GM12878 (cell line): ENCODE data around the gene CDH4. TPM values are rescaled to one million over a fixed set of nuclear protein-coding genes. Genes with fewer than 3 reads are reported as not detected.

Experiments
- ATAC-seq: fragments of 200-7000 bp; cut with Tn5 transposase; 3 replicates; pipeline ENCODE4 v1.9.1; 2020; ENCODE audit warnings: mild to moderate bottlenecking, moderate library complexity
- BruUV-seq: library from RNA; stranded (reverse); fragments of 400-500 nt; replicated peaks from 2 replicates; lab custom pipeline; 2021; lab: Mats Ljungman, UMichigan
- CTCF ChIA-PET: fragments of 300-600 bp; sonication (Branson Sonifier 250); formaldehyde crosslinking; extraction: SDS; loops from one replicate; lab custom pipeline; 2021; ENCODE audit warnings: inconsistent platforms; lab: Yijun Ruan, JAX
- POLR2A ChIA-PET: fragments of 350-600 bp; formaldehyde crosslinking; extraction: SDS; loops from one replicate; lab custom pipeline; 2021; ENCODE audit warnings: inconsistent platforms; lab: Charles Lee
- RAD21 ChIA-PET: fragments of 300-600 bp; sonication (Branson Sonifier 250); formaldehyde crosslinking; loops from one replicate; lab custom pipeline; 2023; ENCODE audit warnings: antibody characterized with exemption; ENCODE audit not compliant: unreplicated experiment; lab: Charles Lee
- SMC1A ChIA-PET: fragments of 300-600 bp; sonication (Branson Sonifier 250); formaldehyde crosslinking; loops from one replicate; lab custom pipeline; 2023; ENCODE audit not compliant: unreplicated experiment, uncharacterized antibody; lab: Charles Lee
- DNase-seq: peaks from one replicate; pipeline ENCODE4 v3.0.0-alpha.2; 2011; ENCODE audit warnings: low read depth, low spot score
- FAIRE-seq: peaks from 3 replicates; lab custom pipeline; 2011; peaks lifted over from hg19 to GRCh38; lab: Jason Lieb, UNC
- H2AFZ ChIP-seq: 2 replicates; pipeline ENCODE4 v1.6.0; 2011; ENCODE audit warnings: low read depth, low read length, control low read depth; ENCODE audit not compliant: control insufficient read depth
- H3K27ac ChIP-seq: 2 replicates; pipeline ENCODE4 v1.5.1; 2011; ENCODE audit warnings: control low read depth; ENCODE audit not compliant: control insufficient read depth, insufficient read depth
- H3K27me3 ChIP-seq, 2 experiments: replicated peaks in 1 of 2; 2 replicates each; pipeline versions ENCODE4 v1.6.0 to v1.6.1; 2011; ENCODE audit warnings: low read length in 1 of 2; ENCODE audit not compliant: control insufficient read depth in 2 of 2, insufficient read depth in 2 of 2
- H3K36me3 ChIP-seq, 2 experiments: 2 replicates each; pipeline ENCODE4 v1.5.1; 2011; ENCODE audit warnings: low read length in 1 of 2; ENCODE audit not compliant: control insufficient read depth in 2 of 2, insufficient read depth in 2 of 2
- H3K4me1 ChIP-seq: 2 replicates; pipeline ENCODE4 v1.6.1; 2011; ENCODE audit warnings: mild to moderate bottlenecking, low read length, moderate library complexity, mixed read lengths; ENCODE audit not compliant: control insufficient read depth, insufficient read depth
- H3K4me2 ChIP-seq: 2 replicates; pipeline ENCODE4 v1.6.0; 2011; ENCODE audit warnings: control low read depth; ENCODE audit not compliant: control insufficient read depth, insufficient read depth
- H3K4me3 ChIP-seq: fragments of 200-600 bp; sonication (generic); 2 replicates; pipeline ENCODE4 v1.5.1; 2016
- H3K79me2 ChIP-seq: 2 replicates; pipeline ENCODE4 v1.6.0; 2011; ENCODE audit warnings: low read length; ENCODE audit not compliant: control insufficient read depth, insufficient read depth
- H3K9ac ChIP-seq: 2 replicates; pipeline ENCODE4 v1.8.0; 2011; ENCODE audit warnings: low read length, control low read depth, mixed read lengths; ENCODE audit not compliant: control insufficient read depth, insufficient read depth
- H3K9me3 ChIP-seq: replicated peaks from 3 replicates; pipeline ENCODE4 v1.5.1; 2011; ENCODE audit warnings: mild to moderate bottlenecking, low read length; ENCODE audit not compliant: control insufficient read depth, insufficient read depth
- H4K20me1 ChIP-seq: 2 replicates; pipeline ENCODE4 v1.6.0; 2011; ENCODE audit not compliant: control insufficient read depth, insufficient read depth
- HDAC6 ChIP-seq: fragments of 200-600 bp; sonication (generic); IDR thresholded peaks from one replicate; pipeline ENCODE4 v1.8.0; 2017; ENCODE audit warnings: antibody characterized with exemption; ENCODE audit not compliant: unreplicated experiment
- JUNB ChIP-seq: IDR thresholded peaks from 2 replicates; pipeline ENCODE4 v1.6.1; 2016; ENCODE audit warnings: antibody characterized with exemption, mild to moderate bottlenecking
- MXI1 ChIP-seq: fragments of 150-350 bp; IDR thresholded peaks from 2 replicates; pipeline ENCODE4 v1.6.1; 2011; ENCODE audit warnings: low read depth, mild to moderate bottlenecking, inconsistent platforms, low read length, improper control_type of control experiment
- NFXL1 ChIP-seq: fragments of 450-650 bp; IDR thresholded peaks from 2 replicates; pipeline ENCODE4 v1.6.1; 2017; ENCODE audit warnings: antibody characterized with exemption, mild to moderate bottlenecking, borderline replicate concordance
- NRF1 ChIP-seq: conservative IDR thresholded peaks from 2 replicates; pipeline ENCODE4 v1.6.1; 2011; ENCODE audit warnings: mild to moderate bottlenecking, low read depth, low read length, improper control_type of control experiment
- SMARCA5 ChIP-seq: fragments of 450-650 bp; IDR thresholded peaks from 2 replicates; pipeline ENCODE4 v1.6.1; 2017; ENCODE audit warnings: mild to moderate bottlenecking
- STAT3 ChIP-seq: IDR thresholded peaks from 2 replicates; pipeline ENCODE4 v1.6.1; 2011; ENCODE audit warnings: low read depth, low read length, improper control_type of control experiment
- YY1 ChIP-seq: IDR thresholded peaks from 2 replicates; pipeline ENCODE4 v1.6.1; 2011; ENCODE audit warnings: low read depth, mild to moderate bottlenecking, low read length
- ZNF384 ChIP-seq: IDR thresholded peaks from 2 replicates; pipeline ENCODE4 v1.6.1; 2012; ENCODE audit warnings: low read depth, mild to moderate bottlenecking, low read length, improper control_type of control experiment, borderline replicate concordance
- WGBS: methylation state at CpG from one replicate; pipeline ENCODE4 v1.1.6; 2016; ENCODE audit warnings: low lambda C conversion rate; ENCODE audit not compliant: insufficient replicate concordance, insufficient coverage; ENCODE audit errors: missing lambda C conversion rate; 5-methylcytosine and 5-hydroxymethylcytosine counted together
- in situ Hi-C: fragments of 300-500 bp; cut with MboI; formaldehyde crosslinking; loops from 9 replicates; pipeline ENCODE4 v1.14.3; 2018; ENCODE audit warnings: mixed read lengths
- intact Hi-C: fragments of 100-400 bp; cut with micrococcal nuclease; formaldehyde crosslinking; loops from one replicate; pipeline ENCODE4 v1.14.2; 2022; ENCODE audit not compliant: unreplicated experiment
- polyA plus RNA-seq, 11 experiments: library from polyadenylated mRNA; depleted of rRNA in 4 of 11; unstranded in 6 of 11; stranded (reverse) in 5 of 11; fragments of >200 nt; fragmentation: Nextera tagmentation in 4 of 11; fragmentation: Illumina TruSeq in 1 of 11; extraction: Ambion mirVana in 4 of 11; extraction: Trizol in 1 of 11; gene quantifications; 1 replicate in 1 of 11; 2 replicates in 10 of 11; pipeline versions ENCODE4 v1.2.1 to v1.2.3, GENCODE V29; 2011 to 2016; ENCODE audit warnings: inconsistent platforms in 2 of 11, missing spikeins in 2 of 11, low read depth in 1 of 11
- total RNA-seq, 4 experiments: library from RNA; depleted of rRNA in 3 of 4; stranded (reverse); fragments of >200 nt in 3 of 4; fragmentation: Illumina TruSeq in 1 of 4; extraction: Trizol in 1 of 4; gene quantifications; 2 replicates each; pipeline versions ENCODE4 v1.2.1 to v1.2.3, GENCODE V29; 2013 to 2021
- TF ChIP-seq, protein P1 (sequence below): fragments of 450-650 bp; IDR thresholded peaks from 2 replicates; pipeline ENCODE4 v1.6.1; 2017; ENCODE audit warnings: antibody characterized with exemption, mild to moderate bottlenecking, moderate library complexity
- TF ChIP-seq, protein P2 (sequence below): IDR thresholded peaks from 2 replicates; pipeline ENCODE4 v1.6.1; 2012; ENCODE audit warnings: low read depth, low read length, improper control_type of control experiment

The CDH4 gene
- total and polyA plus RNA-seq, 10 of the 15 experiments (the other 5 are each of a cell fraction or from before 2014, with no cell fraction given), result not detected

DNA sequence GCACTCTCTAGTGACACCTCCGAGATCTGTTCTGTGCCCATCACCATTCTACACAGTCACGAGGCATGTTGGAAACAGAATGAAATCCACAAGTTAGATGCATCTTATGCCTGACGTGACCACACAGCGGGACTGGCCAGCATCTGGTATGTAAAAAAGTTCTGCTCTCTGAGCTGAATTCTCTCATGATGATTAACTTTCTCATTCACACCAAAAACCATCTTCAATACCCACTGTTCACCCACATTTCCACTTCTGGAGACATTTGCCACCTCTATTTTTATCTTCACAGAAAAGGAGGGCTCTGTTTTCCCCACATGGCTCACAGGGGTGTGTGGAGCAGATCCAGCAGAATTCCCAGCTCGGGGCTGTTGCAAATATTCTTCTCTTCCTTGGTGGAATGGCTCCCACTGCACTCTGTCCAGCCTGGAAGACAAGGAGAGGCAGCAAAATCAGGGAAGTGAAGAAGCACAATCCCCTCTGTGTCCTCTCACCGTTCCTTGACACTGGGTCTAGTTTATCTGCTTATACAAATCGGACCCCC is 510.2 kb downstream of the CDH4 start:
- no peaks in the 10 kb centered on the region for H3K9me3 ChIP-seq
- intact Hi-C loops, result no loop called here
- no peaks in the 10 kb centered on the region for H3K4me1 ChIP-seq
- DNase-seq (no peak), FAIRE-seq (no peak), ATAC-seq (no peak)
- 28% methylated on average over 7 of the region's 7 CpGs for WGBS
- H3K4me3 ChIP-seq, result no peak overlapping the region
- CTCF ChIA-PET, result no interaction called here
- in situ Hi-C loops, result no loop called here
- SMC1A ChIA-PET, result no interaction called here
- no peak overlapping the region for H3K4me2 ChIP-seq
- no TSS peak for BruUV-seq
- H2AFZ ChIP-seq, result no peak overlapping the region
- H3K27me3 ChIP-seq, result no peaks in the 10 kb centered on the region; a peak in 2 of 4 replicates
- H3K36me3 ChIP-seq, result no peaks in the 10 kb centered on the region
- H4K20me1 ChIP-seq, result no peaks in the 10 kb centered on the region
- no peak overlapping the region for H3K27ac ChIP-seq
- no peak for TF ChIP-seq JUNB
- no peak for TF ChIP-seq HDAC6
- TF ChIP-seq, protein P1, sequence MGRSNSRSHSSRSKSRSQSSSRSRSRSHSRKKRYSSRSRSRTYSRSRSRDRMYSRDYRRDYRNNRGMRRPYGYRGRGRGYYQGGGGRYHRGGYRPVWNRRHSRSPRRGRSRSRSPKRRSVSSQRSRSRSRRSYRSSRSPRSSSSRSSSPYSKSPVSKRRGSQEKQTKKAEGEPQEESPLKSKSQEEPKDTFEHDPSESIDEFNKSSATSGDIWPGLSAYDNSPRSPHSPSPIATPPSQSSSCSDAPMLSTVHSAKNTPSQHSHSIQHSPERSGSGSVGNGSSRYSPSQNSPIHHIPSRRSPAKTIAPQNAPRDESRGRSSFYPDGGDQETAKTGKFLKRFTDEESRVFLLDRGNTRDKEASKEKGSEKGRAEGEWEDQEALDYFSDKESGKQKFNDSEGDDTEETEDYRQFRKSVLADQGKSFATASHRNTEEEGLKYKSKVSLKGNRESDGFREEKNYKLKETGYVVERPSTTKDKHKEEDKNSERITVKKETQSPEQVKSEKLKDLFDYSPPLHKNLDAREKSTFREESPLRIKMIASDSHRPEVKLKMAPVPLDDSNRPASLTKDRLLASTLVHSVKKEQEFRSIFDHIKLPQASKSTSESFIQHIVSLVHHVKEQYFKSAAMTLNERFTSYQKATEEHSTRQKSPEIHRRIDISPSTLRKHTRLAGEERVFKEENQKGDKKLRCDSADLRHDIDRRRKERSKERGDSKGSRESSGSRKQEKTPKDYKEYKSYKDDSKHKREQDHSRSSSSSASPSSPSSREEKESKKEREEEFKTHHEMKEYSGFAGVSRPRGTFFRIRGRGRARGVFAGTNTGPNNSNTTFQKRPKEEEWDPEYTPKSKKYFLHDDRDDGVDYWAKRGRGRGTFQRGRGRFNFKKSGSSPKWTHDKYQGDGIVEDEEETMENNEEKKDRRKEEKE, result no peak
- TF ChIP-seq MXI1, result no peak
- TF ChIP-seq NRF1, result no peak
- no peak for TF ChIP-seq NFXL1
- no peak for TF ChIP-seq SMARCA5
- no peak for TF ChIP-seq YY1
- no peak for TF ChIP-seq STAT3
- TF ChIP-seq, protein P2, sequence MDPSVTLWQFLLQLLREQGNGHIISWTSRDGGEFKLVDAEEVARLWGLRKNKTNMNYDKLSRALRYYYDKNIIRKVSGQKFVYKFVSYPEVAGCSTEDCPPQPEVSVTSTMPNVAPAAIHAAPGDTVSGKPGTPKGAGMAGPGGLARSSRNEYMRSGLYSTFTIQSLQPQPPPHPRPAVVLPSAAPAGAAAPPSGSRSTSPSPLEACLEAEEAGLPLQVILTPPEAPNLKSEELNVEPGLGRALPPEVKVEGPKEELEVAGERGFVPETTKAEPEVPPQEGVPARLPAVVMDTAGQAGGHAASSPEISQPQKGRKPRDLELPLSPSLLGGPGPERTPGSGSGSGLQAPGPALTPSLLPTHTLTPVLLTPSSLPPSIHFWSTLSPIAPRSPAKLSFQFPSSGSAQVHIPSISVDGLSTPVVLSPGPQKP, result no peak
- no peak for TF ChIP-seq ZNF384
- POLR2A ChIA-PET, result no interaction called here
- RAD21 ChIA-PET, result no interaction called here
- no peaks in the 10 kb centered on the region for H3K79me2 ChIP-seq
- no peak overlapping the region for H3K9ac ChIP-seq
